ENCODE data around the gene FIGN. TPM values are rescaled to one million over a fixed set of nuclear protein-coding genes. Genes with fewer than 3 reads are reported as not detected.

Gene FIGN
- total and polyA plus RNA-seq, 2 of the 8 experiments (the other 6 are each of a cell fraction or from before 2014, with no cell fraction given): 5.0 to 22.8 TPM

DNA sequence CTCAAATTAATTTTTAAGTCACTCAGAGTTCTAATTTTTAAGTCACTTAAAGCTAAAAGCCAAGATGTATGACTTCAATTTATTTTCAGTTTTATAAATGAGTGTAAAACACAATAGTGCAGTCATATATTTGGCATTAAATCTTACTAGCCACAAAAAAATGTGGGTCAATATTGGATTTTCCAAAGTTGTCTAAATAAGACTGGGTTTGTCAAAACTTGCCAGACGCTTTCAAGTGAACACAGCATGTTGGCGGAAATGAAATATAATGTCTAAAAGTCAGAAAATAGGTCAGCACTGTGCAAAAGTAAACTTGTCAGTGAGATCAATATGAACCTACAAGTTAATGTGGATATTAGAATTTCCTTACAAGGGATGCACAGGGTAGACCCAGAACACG lies 128.9 kb downstream of the FIGN start (continued):
- TF ChIP-seq SAP30 (IDR thresholded peaks at IDR 0.05; ENCODE audit: insufficient read depth, insufficient replicate concordance, low read length): no peak

Data from H1 (cell line).